Measurements from ENCODE around the gene PSD2.

Gene PSD2

DNA sequence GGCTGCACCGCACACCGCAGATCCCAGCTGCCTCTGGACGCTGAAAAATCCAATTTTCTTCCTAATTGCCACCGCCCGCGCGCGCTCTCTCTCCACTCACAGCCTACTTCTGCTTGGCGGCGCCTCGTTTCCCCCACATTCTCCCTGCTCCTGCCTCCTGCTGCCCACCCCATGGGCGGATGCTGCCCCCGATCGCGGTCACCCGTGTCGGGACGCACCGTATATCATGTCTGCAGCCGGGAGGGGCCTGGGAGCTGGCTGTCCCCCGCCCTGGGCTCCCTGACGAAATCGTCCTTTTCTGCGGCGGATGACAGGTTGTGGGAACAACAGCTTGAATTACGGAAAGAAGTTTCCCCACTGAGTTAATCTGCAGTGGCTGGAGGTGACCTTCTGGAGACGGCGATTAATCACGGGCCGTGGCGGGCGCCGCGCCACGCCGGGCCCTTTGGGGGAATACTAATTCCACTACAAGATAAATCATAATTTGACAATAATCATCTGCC, 36.3 kb upstream of the PSD2 start:
- Histone ChIP-seq H3K4me1 (ENCODE audit: insufficient read depth, low read length) (peaks cover 23% of the 10 kb centered on the region; the same call in 1 of the 2 replicates), H3K9me3 (ENCODE audit: control insufficient read depth, insufficient read depth, low read length) (no peaks in the 10 kb centered on the region), H3K9ac (ENCODE audit: low read depth, low read length) (no peak overlapping the region), H3K36me3 (ENCODE audit: insufficient read depth, low read length) (no peaks in the 10 kb centered on the region)

DNA sequence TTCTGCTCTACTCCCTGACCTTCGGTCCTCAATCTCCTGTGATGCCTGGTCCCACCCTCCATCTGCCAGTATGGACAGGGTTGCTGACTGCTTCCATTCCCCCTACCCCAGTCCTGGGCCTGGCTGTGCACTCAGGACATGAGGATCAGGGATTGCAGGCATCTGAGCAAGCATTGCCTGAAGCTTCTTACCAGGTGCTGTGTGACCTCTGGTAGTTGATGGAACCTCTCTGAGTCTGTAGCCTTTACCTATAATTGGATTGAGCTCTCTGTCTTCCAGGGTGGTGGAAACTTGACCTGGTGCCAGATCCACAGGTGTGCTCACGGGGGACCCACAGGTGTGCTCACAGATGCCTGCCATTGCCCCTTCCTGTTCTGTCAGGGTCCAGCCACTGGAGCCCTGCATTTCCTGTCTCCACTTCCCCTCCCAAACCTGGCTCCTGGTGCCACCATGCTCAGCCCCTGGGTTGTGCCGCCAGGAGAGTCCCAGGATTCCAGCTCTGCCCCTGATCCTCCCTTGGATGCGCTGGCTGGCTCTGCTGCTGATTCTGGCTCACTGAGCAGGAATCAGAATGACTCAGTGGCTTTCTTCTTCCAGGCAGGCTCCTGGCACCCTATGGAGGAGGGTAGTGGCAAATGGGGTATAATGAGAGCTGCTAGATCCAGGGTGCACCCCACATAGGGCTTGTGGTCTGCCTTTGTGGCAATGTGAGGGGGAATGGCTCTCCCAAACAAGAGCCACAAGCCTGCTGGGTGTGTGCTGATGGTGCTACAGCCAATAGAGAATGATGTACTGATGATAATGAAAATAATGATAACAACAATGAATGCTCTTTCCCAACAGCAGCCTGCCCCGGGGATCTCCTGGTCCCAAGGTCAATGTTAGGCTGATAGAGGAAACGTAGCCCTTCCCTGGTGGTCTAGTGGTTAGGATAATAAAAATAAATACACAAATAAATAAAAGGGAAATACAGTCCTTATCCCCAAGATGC, 35.2 kb upstream of the PSD2 start:
- Histone ChIP-seq H3K36me3 (ENCODE audit: insufficient read depth, low read length) (no peaks in the 10 kb centered on the region), H3K9ac (ENCODE audit: low read depth, low read length) (no peak overlapping the region), H3K9me3 (ENCODE audit: control insufficient read depth, insufficient read depth, low read length) (no peaks in the 10 kb centered on the region), H3K4me1 (ENCODE audit: insufficient read depth, low read length) (peaks cover 31% of the 10 kb centered on the region)

DNA sequence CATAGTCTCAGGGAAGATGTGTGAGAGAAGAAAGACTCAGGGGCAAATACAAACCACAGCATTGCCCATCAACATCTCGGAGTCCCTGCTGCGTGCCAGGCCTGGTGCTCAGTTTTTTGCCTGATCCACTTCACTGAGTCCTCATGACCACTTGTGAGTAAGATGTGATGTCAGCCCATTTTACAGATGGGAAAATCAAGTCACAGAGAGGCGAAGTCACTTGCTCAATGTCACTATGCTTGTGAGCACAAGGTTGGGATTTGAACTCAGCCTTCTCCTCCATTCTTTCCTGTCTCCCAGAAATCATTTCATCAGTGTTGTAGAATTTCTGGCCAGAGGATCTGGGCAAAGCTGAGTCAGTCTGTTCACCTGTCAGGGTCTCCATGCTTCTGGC, 34.6 kb upstream of the PSD2 start:
- H3K9ac ChIP-seq (ENCODE audit: low read depth, low read length), result no peak overlapping the region
- peaks cover 34% of the 10 kb centered on the region for H3K4me1 ChIP-seq (ENCODE audit: insufficient read depth, low read length)
- no peaks in the 10 kb centered on the region for H3K9me3 ChIP-seq (ENCODE audit: control insufficient read depth, insufficient read depth, low read length)
- no peaks in the 10 kb centered on the region for H3K36me3 ChIP-seq (ENCODE audit: insufficient read depth, low read length)

DNA sequence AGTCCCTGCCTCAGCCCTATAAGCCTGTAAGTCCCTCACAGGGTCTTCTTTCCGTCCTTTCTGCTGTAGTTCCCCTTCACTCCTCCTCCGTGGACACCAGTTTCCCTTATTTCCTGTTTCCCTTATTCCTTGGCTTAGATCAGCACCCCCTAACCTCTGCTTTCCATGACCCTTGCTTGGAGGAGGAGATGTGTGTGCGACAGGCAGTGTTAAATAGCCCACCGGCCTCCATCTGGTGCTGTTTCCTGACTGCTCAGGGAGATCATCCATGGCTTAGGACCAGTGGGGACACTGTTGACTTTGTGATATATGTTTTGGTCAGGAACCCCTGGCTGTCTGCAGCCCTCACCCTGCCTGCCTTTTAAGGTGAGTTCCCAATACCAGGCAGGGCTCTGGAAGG, 34.1 kb upstream of the PSD2 start:
- Histone ChIP-seq H3K36me3 (ENCODE audit: insufficient read depth, low read length) (no peaks in the 10 kb centered on the region), H3K9me3 (ENCODE audit: control insufficient read depth, insufficient read depth, low read length) (no peaks in the 10 kb centered on the region), H3K9ac (ENCODE audit: low read depth, low read length) (no peak overlapping the region), H3K4me1 (ENCODE audit: insufficient read depth, low read length) (peaks cover 34% of the 10 kb centered on the region)

DNA sequence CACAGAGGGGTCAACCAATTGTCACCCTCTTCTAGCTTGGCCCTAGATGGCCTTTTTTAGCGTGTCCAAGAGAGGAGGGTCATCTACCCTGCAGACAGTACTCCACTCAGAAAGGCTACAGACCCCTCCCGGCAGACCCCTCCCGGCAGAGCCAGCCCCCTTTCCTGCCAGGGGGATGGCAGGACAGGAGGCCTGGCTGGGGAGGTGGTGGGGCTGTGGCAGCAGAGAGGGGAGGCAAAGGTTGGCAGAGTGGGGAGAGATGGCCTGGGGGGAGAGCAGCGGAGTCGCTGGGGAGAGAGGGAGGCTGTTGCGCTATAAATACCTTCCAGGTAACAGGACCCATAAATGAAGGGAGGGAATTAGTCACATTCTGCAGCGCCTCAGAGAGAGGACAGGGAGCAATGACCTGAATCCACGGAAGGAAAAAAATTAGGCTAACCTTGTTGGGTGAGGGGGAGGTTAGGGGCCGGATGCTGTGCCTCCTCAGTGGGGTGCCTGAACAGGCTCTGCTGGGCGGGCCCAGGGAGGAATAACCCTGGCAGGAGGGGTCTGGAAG, 32.9 kb upstream of the PSD2 start:
- no peak overlapping the region for H3K9ac ChIP-seq (ENCODE audit: low read depth, low read length)
- no peaks in the 10 kb centered on the region for H3K36me3 ChIP-seq (ENCODE audit: insufficient read depth, low read length)
- no peaks in the 10 kb centered on the region for H3K9me3 ChIP-seq (ENCODE audit: control insufficient read depth, insufficient read depth, low read length)
- peaks cover 34% of the 10 kb centered on the region for H3K4me1 ChIP-seq (ENCODE audit: insufficient read depth, low read length)

DNA sequence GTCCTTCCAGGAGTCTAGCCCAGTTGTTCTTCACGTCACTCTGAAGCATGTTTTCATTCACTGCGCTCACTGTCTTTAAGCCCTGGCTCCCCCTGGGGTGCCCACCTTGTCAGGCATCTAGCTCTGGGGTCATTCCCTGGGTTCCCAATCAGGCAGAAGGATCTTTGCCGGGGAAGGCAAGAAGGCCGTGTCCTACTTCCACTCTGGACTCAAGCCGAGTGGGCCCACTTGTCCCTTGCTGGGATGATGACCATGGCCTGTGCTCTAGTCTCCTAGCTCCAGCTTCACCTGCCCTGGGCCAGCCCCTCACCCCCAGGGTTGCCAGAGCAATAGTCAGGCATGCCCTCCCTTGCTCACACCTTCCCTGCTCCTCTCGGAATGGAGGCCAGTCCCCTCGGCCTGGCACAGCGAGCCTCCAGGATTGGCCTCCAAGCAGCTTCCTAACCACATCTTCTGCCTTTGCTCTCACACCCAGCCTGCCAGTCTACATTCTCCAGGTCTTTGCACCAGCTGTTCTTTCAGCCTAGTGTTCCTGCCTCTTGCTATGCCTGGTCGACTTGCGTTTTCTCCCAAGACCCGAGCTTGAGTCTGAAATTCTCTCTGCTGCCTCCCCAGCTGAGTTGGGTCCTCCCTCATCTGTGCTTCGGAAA, 32.2 kb upstream of the PSD2 start:
- Histone ChIP-seq H3K9me3 (ENCODE audit: control insufficient read depth, insufficient read depth, low read length) (no peaks in the 10 kb centered on the region), H3K4me1 (ENCODE audit: insufficient read depth, low read length) (peaks cover 31% of the 10 kb centered on the region), H3K36me3 (ENCODE audit: insufficient read depth, low read length) (no peaks in the 10 kb centered on the region), H3K9ac (ENCODE audit: low read depth, low read length) (no peak overlapping the region)

DNA sequence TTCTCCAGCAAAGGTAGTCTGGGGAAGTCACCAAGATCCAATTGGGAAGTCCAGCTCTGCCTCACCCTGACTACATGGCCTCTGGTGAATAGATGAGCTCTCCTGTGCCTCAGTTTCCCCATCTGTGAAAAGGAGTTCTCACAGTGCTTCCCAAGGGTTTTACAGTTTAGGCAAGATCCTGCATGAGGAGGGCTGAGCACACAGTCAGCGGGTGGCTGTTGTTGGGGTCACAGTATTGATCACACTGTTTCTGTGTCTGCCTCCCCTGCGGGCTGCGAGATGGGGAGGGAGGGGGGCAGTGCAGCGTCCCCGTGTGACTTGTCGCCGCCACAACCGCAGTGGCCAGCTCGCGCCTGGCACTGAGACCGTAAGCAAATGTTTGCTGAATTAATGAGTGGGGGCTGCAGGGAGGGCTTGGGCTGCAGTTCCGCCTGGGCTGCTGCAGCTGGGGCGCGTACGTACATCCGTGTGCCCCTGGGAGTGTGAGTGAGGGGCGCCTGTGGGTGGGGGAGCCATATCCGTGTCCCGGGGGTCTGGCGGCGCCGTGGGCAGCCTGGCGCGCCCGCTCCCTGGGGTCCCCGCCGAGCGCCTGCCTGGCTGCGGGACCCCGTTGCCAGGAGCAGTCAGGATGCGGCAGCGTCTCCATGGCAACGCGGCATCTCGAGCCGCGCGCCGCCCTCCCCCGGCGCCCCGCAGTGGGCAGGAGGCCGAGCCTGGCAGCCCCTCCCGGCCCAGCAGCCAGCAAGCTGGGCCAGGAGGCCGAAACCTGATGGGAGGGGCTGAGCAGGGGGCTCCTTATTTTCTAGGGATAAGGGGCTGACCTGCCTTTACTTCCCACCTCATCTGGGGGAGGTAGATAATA, 31.4 kb upstream of the PSD2 start:
- no peak overlapping the region for H3K9ac ChIP-seq (ENCODE audit: low read depth, low read length)
- H3K9me3 ChIP-seq (ENCODE audit: control insufficient read depth, insufficient read depth, low read length), result no peaks in the 10 kb centered on the region
- peaks cover 28% of the 10 kb centered on the region for H3K4me1 ChIP-seq (ENCODE audit: insufficient read depth, low read length)
- H3K36me3 ChIP-seq (ENCODE audit: insufficient read depth, low read length), result no peaks in the 10 kb centered on the region

DNA sequence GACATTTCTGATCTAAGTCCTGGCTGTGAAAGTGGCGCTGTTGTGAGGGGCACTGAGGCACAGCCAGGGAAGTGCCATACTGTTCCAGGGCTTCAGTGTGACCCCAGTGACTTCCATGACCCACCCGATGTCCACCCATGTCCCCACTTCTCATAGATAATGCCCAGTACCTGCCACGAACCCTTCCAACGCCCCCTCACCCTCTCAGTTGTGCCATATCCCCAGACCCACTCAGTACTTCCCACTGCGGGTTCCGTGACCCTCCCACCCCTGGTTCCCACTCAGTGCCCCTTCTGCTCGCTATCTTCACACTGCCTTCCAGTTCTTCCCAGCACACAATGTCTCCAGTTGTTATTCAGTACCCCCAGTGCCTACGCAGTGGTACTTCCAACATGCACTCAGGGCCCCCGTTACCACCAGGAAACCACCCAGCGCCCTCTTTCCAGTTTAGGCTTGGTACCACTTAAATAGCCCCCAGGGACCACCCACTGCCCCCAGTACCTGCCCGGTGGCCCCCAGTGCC, 30.7 kb upstream of the PSD2 start:
- no peaks in the 10 kb centered on the region for H3K9me3 ChIP-seq (ENCODE audit: control insufficient read depth, insufficient read depth, low read length)
- H3K36me3 ChIP-seq (ENCODE audit: insufficient read depth, low read length), result no peaks in the 10 kb centered on the region
- peak overlapping the region; percentile 51; the same call in 1 of the 2 replicates for H3K9ac ChIP-seq (ENCODE audit: low read depth, low read length)
- peaks cover 28% of the 10 kb centered on the region for H3K4me1 ChIP-seq (ENCODE audit: insufficient read depth, low read length)

DNA sequence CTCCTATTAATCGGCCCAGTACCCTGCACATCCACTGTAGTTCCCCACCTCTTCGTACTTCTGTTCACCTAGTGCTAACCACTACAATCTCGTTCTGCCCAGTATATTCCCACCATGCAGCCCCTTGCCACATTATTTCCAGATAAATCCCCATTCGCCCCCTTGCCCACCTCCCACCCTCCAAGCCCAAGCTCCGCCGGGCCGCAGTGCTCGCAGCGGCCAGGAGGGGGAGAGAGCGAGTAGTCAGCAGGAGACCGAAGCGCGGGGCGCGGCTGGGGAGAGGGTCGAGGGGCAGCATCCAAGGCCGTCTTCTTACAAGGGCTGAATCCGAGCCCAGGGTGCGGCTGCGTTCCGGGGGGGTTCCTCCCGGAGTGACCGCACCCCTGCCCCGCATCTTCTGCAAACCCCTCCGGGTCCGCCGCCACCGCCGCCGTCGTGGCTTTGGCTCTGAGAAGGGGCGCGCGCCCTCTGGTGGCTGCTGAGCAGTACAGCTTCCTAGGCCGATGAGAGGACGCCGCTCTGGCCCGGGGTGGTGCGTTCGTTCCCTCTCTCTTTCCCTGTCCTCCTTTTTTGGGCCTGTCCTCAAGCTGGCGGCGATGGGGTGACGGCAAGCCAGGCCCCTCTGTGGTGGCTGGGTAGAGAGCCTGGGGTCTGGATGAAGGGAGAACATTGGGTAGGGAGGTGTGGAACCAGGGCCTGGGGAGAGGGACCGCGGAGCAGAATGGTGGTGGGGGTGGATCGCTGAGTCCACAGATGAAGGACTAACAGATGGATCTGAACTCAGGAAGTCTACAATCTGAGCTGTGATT, 30.0 kb upstream of the PSD2 start:
- Histone ChIP-seq H3K9ac (ENCODE audit: low read depth, low read length) (peak overlapping the region; percentile 51; the same call in 1 of the 2 replicates), H3K9me3 (ENCODE audit: control insufficient read depth, insufficient read depth, low read length) (no peaks in the 10 kb centered on the region), H3K4me1 (ENCODE audit: insufficient read depth, low read length) (peaks cover 28% of the 10 kb centered on the region), H3K36me3 (ENCODE audit: insufficient read depth, low read length) (no peaks in the 10 kb centered on the region)

DNA sequence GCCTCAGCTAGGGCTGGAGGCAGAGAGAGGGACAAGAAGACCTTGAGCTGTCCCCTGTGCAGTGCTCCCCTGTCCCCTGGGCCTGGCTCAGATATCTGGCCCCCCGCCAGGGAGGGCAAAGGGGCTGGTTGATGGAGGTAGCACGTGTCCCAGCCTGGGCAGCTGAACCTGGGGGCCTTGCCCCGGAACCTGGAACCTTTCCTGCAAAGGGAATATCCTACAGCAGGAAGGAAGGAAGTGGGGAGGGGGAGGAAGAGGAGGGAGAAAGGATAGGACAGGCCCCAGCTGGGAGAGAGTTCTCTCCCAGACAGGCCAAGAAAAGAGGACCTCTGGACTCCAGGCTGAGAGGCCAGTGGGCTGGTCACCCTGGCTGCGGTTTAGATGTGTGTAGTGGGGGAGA, 27.6 kb upstream of the PSD2 start:
- peaks cover 23% of the 10 kb centered on the region for H3K4me1 ChIP-seq (ENCODE audit: insufficient read depth, low read length)
- H3K36me3 ChIP-seq (ENCODE audit: insufficient read depth, low read length), result no peaks in the 10 kb centered on the region
- no peaks in the 10 kb centered on the region for H3K9me3 ChIP-seq (ENCODE audit: control insufficient read depth, insufficient read depth, low read length)
- no peak overlapping the region; the same call in 1 of the 2 replicates for H3K9ac ChIP-seq (ENCODE audit: low read depth, low read length)

DNA sequence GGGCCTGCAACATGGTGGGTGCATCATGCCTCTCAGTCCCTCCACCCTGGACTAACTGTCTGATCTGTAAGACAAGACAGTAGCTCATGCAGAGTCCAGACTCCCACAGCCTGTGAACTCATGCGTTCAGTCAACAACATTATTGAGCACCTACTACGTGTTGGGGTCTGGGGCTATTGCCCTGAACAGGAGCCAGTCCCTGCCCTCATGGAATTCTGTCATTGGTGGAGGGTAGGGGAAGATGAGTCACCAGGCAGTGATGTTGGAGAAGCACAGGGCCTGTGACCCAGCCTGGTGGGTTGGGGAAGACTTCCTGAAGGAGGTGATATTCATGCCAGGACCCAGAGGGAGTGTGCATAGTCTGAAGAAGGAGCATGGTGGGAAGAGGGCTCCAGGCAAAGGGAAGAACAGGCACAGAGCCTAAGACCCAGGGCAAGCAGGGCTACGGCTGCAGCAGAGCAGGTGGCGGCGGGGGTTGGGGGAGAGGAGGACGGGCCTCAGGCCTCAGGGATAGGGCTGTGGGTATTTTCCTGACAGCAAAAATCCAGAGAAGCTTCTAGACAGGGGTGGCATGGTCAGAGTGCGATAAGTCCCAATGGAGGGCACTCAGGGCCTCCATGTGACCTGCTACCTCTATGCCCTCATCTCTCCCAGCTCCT, 26.7 kb upstream of the PSD2 start:
- Histone ChIP-seq H3K9ac (ENCODE audit: low read depth, low read length) (no peak overlapping the region), H3K9me3 (ENCODE audit: control insufficient read depth, insufficient read depth, low read length) (no peaks in the 10 kb centered on the region), H3K36me3 (ENCODE audit: insufficient read depth, low read length) (no peaks in the 10 kb centered on the region), H3K4me1 (ENCODE audit: insufficient read depth, low read length) (peaks cover 19% of the 10 kb centered on the region)

DNA sequence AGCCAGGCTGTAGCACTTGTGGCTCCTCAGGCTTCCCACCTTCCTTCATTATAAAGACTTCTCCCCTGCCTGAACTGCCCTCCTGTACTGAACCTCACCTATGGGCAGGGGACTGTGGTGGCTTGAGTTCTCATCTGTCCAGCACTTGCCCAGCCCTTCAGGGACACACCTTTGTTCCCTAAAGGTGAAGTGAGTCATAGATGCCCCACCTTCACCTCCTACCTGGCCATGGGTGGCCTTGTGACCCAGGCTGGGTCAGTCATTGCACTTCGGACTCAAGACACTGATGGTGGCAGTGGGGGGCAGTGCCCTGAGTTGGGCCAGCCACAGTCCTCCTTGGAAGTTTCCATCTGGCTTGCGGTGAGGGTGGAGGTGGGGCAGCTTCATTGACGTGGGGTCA, 26.1 kb upstream of the PSD2 start:
- Histone ChIP-seq H3K9me3 (ENCODE audit: control insufficient read depth, insufficient read depth, low read length) (no peaks in the 10 kb centered on the region), H3K36me3 (ENCODE audit: insufficient read depth, low read length) (no peaks in the 10 kb centered on the region), H3K9ac (ENCODE audit: low read depth, low read length) (no peak overlapping the region), H3K4me1 (ENCODE audit: insufficient read depth, low read length) (peaks cover 19% of the 10 kb centered on the region)

DNA sequence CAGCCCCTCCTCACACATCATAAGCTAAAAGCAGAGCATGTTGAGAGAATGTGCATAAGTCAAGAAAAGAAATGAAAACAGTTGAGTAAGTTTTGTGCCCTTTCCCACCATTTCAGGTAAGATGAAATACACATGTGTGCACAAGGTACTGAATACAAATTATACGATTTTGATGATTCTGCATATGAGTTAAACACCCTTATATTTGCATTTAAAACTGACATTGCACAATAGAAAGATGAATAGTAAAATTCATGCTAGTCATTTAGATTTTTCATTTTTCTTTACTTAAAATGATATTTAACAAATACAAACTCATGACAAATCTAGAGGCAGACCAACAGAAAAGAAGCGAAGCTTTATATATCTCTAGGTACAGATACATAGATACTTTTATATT, 24.9 kb upstream of the PSD2 start:
- Histone ChIP-seq H3K9me3 (ENCODE audit: control insufficient read depth, insufficient read depth, low read length) (no peaks in the 10 kb centered on the region), H3K9ac (ENCODE audit: low read depth, low read length) (no peak overlapping the region), H3K4me1 (ENCODE audit: insufficient read depth, low read length) (peaks cover 12% of the 10 kb centered on the region; the same call in 1 of the 2 replicates), H3K36me3 (ENCODE audit: insufficient read depth, low read length) (no peaks in the 10 kb centered on the region)
